Suprapubic skin (tissue), 3 donors: ENCODE results near the gene RAD51AP1.

Source experiments
- CTCF ChIP-seq, 2 donors: fragments of 200-600 bp in 1 of 2; fragments of 450-650 bp in 1 of 2; sonication (generic) in 1 of 2; IDR thresholded peaks; one replicate each; pipeline ENCODE4 v1.5.1; 2016 to 2019; ENCODE audit warnings: antibody characterized with exemption in 2 of 2, mild to moderate bottlenecking in 1 of 2, moderate library complexity in 1 of 2
- EP300 ChIP-seq: sonication (generic); formaldehyde crosslinking; IDR thresholded peaks from one replicate; pipeline ENCODE4 v1.6.1; 2017; ENCODE audit warnings: antibody characterized with exemption

- TF ChIP-seq EP300: no peak
- no peak for TF ChIP-seq CTCF (IDR thresholded peaks at IDR 0.05)
These were observed 1.9 kb downstream of the RAD51AP1 start for GRCh38 chr12:4540638-4541037.
